ENCODE data around the gene EFR3B.

Gene EFR3B

DNA sequence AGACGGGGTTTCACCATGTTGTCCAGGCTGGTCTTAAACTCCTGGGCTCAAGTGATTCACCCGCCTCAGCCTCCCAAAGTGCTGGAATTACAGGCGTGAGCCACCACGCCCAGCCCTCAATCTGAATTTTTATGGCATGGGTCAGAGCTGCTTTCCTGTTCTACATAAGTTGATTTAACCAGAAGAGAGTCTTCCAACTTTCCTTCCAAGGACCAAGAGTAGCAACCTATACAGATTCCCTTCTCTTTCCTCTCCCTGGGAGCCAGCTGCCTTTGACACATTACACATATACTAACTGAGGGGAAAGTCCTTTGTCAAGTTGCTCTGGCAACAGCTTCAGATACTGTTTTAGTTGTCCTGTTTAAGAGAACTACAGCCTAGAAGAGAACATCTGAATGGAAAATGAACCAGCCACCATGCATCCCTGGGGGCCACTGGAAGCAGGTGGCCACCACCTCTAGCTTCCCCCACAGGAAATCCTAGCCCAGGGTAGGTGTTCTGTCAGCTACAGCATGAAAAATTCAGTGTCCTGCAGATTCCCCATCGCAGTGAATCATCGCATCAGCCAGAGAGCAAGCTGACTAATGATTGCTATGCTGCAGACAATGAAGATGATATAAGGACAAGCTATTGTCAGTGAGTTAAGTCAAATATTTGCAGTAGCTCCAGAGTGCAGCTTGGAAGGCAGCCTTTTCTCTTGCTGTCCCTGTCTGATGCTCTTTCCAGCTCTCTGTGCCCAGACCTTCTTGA lies 63.6 kb downstream of the EFR3B start:
- TF ChIP-seq TAF1 (IDR thresholded peaks at IDR 0.05; ENCODE audit: low read depth) (no peak), CEBPB (IDR thresholded peaks at IDR 0.05) (no peak), RAD21 (IDR thresholded peaks at IDR 0.05; ENCODE audit: low read depth) (no peak), FOXM1 (IDR thresholded peaks at IDR 0.05; ENCODE audit: borderline replicate concordance, low read depth) (no peak), EP300 (IDR thresholded peaks at IDR 0.05; ENCODE audit: borderline replicate concordance) (no peak), TEAD4 (IDR thresholded peaks at IDR 0.05) (no peak), TCF12 (IDR thresholded peaks at IDR 0.05; ENCODE audit: low read depth) (no peak), NFIC (IDR thresholded peaks at IDR 0.05) (no peak), ZBTB7A (IDR thresholded peaks at IDR 0.05; ENCODE audit: low read depth) (no peak)
- TF ChIP-seq, protein P1, sequence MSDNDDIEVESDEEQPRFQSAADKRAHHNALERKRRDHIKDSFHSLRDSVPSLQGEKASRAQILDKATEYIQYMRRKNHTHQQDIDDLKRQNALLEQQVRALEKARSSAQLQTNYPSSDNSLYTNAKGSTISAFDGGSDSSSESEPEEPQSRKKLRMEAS (IDR thresholded peaks at IDR 0.05), result no peak
- TF ChIP-seq, protein P2, sequence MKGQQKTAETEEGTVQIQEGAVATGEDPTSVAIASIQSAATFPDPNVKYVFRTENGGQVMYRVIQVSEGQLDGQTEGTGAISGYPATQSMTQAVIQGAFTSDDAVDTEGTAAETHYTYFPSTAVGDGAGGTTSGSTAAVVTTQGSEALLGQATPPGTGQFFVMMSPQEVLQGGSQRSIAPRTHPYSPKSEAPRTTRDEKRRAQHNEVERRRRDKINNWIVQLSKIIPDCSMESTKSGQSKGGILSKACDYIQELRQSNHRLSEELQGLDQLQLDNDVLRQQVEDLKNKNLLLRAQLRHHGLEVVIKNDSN (IDR thresholded peaks at IDR 0.05), result no peak

GRCh38 chr2:25109822-25110221 lies 67.9 kb downstream of the EFR3B start:
- TF ChIP-seq, protein P1 (IDR thresholded peaks at IDR 0.05), result no peak
- TF ChIP-seq CREB1 (IDR thresholded peaks at IDR 0.05; ENCODE audit: low read depth) (no peak), EP300 (IDR thresholded peaks at IDR 0.05; ENCODE audit: borderline replicate concordance) (no peak), TEAD4 (IDR thresholded peaks at IDR 0.05) (no peak), CEBPB (IDR thresholded peaks at IDR 0.05) (no peak), YY1 (IDR thresholded peaks at IDR 0.05; ENCODE audit: low read depth) (no peak), REST (IDR thresholded peaks at IDR 0.05; ENCODE audit: low read depth) (no peak), NFIC (IDR thresholded peaks at IDR 0.05) (no peak), TCF12 (IDR thresholded peaks at IDR 0.05; ENCODE audit: low read depth) (no peak), FOXM1 (IDR thresholded peaks at IDR 0.05; ENCODE audit: borderline replicate concordance, low read depth) (no peak), ZBTB7A (IDR thresholded peaks at IDR 0.05; ENCODE audit: low read depth) (no peak), RAD21 (IDR thresholded peaks at IDR 0.05; ENCODE audit: low read depth) (no peak), TAF1 (IDR thresholded peaks at IDR 0.05; ENCODE audit: low read depth) (no peak), EGR1 (IDR thresholded peaks at IDR 0.05) (no peak)
- TF ChIP-seq, protein P2 (IDR thresholded peaks at IDR 0.05), result no peak

DNA sequence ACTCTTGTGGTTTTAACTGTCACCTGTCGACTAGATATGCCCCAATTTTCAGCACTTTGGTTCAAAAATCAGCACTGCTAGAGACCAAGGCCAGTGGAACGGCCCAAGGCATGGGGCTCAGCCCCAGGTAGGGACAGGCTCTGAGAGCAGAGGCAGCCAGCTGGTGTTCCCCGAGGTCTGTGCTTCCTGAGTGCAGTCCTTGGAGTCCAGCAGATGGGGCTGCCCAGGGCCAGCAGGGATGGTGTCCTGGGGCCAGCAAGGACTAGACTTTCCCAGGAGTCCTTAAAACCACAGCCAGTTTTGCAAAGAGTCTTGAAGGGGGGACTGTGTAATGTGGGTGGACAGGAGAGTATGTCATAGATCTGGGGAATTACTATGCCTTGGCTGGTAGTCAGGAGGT lies 70.2 kb downstream of the EFR3B start:
- no peak for TF ChIP-seq TCF12 (IDR thresholded peaks at IDR 0.05; ENCODE audit: low read depth)
- TF ChIP-seq YY1 (IDR thresholded peaks at IDR 0.05; ENCODE audit: low read depth), result no peak
- TF ChIP-seq FOXM1 (IDR thresholded peaks at IDR 0.05; ENCODE audit: borderline replicate concordance, low read depth), result no peak
- no peak for TF ChIP-seq EP300 (IDR thresholded peaks at IDR 0.05; ENCODE audit: borderline replicate concordance)
- TF ChIP-seq ZBTB7A (IDR thresholded peaks at IDR 0.05; ENCODE audit: low read depth), result no peak
- no peak for TF ChIP-seq EGR1 (IDR thresholded peaks at IDR 0.05)
- TF ChIP-seq, protein P1 (IDR thresholded peaks at IDR 0.05), result no peak
- no peak for TF ChIP-seq NFIC (IDR thresholded peaks at IDR 0.05)
- TF ChIP-seq TEAD4 (IDR thresholded peaks at IDR 0.05), result no peak
- TF ChIP-seq REST (IDR thresholded peaks at IDR 0.05; ENCODE audit: low read depth), result no peak
- no peak for TF ChIP-seq TAF1 (IDR thresholded peaks at IDR 0.05; ENCODE audit: low read depth)
- TF ChIP-seq CEBPB (IDR thresholded peaks at IDR 0.05), result no peak
- TF ChIP-seq CREB1 (IDR thresholded peaks at IDR 0.05; ENCODE audit: low read depth), result no peak
- TF ChIP-seq, protein P2 (IDR thresholded peaks at IDR 0.05), result no peak
- no peak for TF ChIP-seq RAD21 (IDR thresholded peaks at IDR 0.05; ENCODE audit: low read depth)

DNA sequence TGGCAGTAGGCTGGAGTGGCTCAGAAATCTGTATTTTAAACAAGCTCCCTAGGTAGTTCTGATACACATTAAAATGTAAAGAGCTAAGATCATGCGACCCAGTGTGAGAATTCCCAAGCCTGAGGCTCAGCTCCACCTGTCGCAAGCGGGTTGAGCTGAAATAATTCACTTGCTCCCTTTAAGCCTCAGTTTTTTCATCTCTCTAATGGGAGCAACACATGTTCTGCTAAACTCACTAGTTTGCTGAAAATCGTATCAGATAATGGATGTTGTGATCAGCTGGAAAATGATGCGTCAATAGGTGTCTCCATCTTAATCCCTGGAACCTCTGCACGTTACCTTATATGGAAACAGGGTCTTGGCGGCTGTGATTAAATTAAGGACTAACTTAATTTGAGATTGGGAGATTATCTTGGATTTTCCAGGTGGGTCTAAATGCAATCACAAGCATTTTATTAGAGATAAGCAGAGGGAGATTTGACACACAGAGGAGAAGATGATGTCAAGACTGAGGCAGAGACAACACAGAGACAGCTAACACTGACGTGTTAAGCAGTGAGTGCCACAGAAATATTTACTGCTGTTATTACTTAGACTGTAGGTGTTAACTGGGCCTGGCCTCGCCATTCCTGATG lies 73.5 kb downstream of the EFR3B start:
- TF ChIP-seq TAF1 (IDR thresholded peaks at IDR 0.05; ENCODE audit: low read depth) (no peak), YY1 (IDR thresholded peaks at IDR 0.05; ENCODE audit: low read depth) (no peak), TCF12 (IDR thresholded peaks at IDR 0.05; ENCODE audit: low read depth) (no peak), REST (IDR thresholded peaks at IDR 0.05; ENCODE audit: low read depth) (no peak), EGR1 (IDR thresholded peaks at IDR 0.05) (no peak), RAD21 (IDR thresholded peaks at IDR 0.05; ENCODE audit: low read depth) (no peak), CEBPB (IDR thresholded peaks at IDR 0.05) (no peak), TEAD4 (IDR thresholded peaks at IDR 0.05) (no peak), FOXM1 (IDR thresholded peaks at IDR 0.05; ENCODE audit: borderline replicate concordance, low read depth) (no peak), ZBTB7A (IDR thresholded peaks at IDR 0.05; ENCODE audit: low read depth) (no peak)
- TF ChIP-seq, protein P2 (IDR thresholded peaks at IDR 0.05), result no peak
- TF ChIP-seq, protein P1 (IDR thresholded peaks at IDR 0.05), result no peak
